ENCODE results near the gene RAPH1. TPM values are rescaled to one million over a fixed set of nuclear protein-coding genes. Genes with fewer than 3 reads are reported as not detected.

The RAPH1 gene
- total and polyA plus RNA-seq, 2 experiments from 2014 or later = 5.0 to 36.2 TPM

GRCh38 chr2:203399031-203399430 lies 136.1 kb downstream of the RAPH1 start:
- Histone ChIP-seq H3K4me2 (no peak overlapping the region), H3K27ac (ENCODE audit: low read depth) (no peak overlapping the region), H3F3A (replicated peaks; ENCODE audit: low read depth) (0 out of 2 replicates have a peak, but pooled peaks cover 2% of the 10 kb centered on the region), H3K4me1 (ENCODE audit: insufficient read depth) (peaks cover 5% of the 10 kb centered on the region; the same call in 1 of the 2 replicates), H3K79me2 (replicated peaks; ENCODE audit: insufficient read depth) (no peaks in the 10 kb centered on the region; the same call in 1 of the 2 replicates), H4K20me1 (replicated peaks; ENCODE audit: insufficient read depth) (peaks cover 1% of the 10 kb centered on the region; the same call in 1 of the 2 replicates), H2AFZ (no peak overlapping the region), H3K27me3 (ENCODE audit: insufficient read depth) (no peaks in the 10 kb centered on the region), H3K36me3 (ENCODE audit: insufficient read depth) (peaks cover 16% of the 10 kb centered on the region), H3K4me3 (no peak overlapping the region), H3K9me2 (ENCODE audit: insufficient read depth) (no peaks in the 10 kb centered on the region)
- no peak overlapping the region for H3K27ac Mint-ChIP-seq
- no peak for ATAC-seq
- H3K36me3 Mint-ChIP-seq (ENCODE audit: low read depth) = peaks cover 50% of the 10 kb centered on the region
- no peak overlapping the region for H3K4me3 Mint-ChIP-seq
- TF ChIP-seq STAT1 (IDR thresholded peaks at IDR 0.05; ENCODE audit: unreplicated experiment) (no peak), POLR2AphosphoS5 (IDR thresholded peaks at IDR 0.05; ENCODE audit: low read depth) (no peak), CTCF (conservative IDR thresholded peaks at IDR 0.05; ENCODE audit: low read depth in 2 of 2) (no peak), ZNF114 (CRISPR knock-in tag; IDR thresholded peaks at IDR 0.05) (no peak), ETS1 (IDR thresholded peaks at IDR 0.05) (no peak)
- TF ChIP-seq, protein P1, sequence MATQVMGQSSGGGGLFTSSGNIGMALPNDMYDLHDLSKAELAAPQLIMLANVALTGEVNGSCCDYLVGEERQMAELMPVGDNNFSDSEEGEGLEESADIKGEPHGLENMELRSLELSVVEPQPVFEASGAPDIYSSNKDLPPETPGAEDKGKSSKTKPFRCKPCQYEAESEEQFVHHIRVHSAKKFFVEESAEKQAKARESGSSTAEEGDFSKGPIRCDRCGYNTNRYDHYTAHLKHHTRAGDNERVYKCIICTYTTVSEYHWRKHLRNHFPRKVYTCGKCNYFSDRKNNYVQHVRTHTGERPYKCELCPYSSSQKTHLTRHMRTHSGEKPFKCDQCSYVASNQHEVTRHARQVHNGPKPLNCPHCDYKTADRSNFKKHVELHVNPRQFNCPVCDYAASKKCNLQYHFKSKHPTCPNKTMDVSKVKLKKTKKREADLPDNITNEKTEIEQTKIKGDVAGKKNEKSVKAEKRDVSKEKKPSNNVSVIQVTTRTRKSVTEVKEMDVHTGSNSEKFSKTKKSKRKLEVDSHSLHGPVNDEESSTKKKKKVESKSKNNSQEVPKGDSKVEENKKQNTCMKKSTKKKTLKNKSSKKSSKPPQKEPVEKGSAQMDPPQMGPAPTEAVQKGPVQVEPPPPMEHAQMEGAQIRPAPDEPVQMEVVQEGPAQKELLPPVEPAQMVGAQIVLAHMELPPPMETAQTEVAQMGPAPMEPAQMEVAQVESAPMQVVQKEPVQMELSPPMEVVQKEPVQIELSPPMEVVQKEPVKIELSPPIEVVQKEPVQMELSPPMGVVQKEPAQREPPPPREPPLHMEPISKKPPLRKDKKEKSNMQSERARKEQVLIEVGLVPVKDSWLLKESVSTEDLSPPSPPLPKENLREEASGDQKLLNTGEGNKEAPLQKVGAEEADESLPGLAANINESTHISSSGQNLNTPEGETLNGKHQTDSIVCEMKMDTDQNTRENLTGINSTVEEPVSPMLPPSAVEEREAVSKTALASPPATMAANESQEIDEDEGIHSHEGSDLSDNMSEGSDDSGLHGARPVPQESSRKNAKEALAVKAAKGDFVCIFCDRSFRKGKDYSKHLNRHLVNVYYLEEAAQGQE (IDR thresholded peaks at IDR 0.05; ENCODE audit: unreplicated experiment) = no peak
- TF ChIP-seq, protein P2, sequence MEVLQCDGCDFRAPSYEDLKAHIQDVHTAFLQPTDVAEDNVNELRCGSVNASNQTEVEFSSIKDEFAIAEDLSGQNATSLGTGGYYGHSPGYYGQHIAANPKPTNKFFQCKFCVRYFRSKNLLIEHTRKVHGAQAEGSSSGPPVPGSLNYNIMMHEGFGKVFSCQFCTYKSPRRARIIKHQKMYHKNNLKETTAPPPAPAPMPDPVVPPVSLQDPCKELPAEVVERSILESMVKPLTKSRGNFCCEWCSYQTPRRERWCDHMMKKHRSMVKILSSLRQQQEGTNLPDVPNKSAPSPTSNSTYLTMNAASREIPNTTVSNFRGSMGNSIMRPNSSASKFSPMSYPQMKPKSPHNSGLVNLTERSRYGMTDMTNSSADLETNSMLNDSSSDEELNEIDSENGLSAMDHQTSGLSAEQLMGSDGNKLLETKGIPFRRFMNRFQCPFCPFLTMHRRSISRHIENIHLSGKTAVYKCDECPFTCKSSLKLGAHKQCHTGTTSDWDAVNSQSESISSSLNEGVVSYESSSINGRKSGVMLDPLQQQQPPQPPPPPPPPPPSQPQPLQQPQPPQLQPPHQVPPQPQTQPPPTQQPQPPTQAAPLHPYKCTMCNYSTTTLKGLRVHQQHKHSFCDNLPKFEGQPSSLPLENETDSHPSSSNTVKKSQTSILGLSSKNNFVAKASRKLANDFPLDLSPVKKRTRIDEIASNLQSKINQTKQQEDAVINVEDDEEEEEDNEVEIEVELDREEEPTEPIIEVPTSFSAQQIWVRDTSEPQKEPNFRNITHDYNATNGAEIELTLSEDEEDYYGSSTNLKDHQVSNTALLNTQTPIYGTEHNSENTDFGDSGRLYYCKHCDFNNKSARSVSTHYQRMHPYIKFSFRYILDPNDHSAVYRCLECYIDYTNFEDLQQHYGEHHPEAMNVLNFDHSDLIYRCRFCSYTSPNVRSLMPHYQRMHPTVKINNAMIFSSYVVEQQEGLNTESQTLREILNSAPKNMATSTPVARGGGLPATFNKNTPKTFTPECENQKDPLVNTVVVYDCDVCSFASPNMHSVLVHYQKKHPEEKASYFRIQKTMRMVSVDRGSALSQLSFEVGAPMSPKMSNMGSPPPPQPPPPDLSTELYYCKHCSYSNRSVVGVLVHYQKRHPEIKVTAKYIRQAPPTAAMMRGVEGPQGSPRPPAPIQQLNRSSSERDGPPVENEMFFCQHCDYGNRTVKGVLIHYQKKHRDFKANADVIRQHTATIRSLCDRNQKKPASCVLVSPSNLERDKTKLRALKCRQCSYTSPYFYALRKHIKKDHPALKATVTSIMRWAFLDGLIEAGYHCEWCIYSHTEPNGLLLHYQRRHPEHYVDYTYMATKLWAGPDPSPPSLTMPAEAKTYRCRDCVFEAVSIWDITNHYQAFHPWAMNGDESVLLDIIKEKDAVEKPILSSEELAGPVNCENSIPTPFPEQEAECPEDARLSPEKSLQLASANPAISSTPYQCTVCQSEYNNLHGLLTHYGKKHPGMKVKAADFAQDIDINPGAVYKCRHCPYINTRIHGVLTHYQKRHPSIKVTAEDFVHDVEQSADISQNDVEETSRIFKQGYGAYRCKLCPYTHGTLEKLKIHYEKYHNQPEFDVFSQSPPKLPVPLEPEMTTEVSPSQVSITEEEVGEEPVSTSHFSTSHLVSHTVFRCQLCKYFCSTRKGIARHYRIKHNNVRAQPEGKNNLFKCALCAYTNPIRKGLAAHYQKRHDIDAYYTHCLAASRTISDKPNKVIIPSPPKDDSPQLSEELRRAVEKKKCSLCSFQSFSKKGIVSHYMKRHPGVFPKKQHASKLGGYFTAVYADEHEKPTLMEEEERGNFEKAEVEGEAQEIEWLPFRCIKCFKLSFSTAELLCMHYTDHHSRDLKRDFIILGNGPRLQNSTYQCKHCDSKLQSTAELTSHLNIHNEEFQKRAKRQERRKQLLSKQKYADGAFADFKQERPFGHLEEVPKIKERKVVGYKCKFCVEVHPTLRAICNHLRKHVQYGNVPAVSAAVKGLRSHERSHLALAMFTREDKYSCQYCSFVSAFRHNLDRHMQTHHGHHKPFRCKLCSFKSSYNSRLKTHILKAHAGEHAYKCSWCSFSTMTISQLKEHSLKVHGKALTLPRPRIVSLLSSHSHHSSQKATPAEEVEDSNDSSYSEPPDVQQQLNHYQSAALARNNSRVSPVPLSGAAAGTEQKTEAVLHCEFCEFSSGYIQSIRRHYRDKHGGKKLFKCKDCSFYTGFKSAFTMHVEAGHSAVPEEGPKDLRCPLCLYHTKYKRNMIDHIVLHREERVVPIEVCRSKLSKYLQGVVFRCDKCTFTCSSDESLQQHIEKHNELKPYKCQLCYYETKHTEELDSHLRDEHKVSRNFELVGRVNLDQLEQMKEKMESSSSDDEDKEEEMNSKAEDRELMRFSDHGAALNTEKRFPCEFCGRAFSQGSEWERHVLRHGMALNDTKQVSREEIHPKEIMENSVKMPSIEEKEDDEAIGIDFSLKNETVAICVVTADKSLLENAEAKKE (CRISPR knock-in tag; IDR thresholded peaks at IDR 0.05) = no peak
- H3K9me3 Mint-ChIP-seq = no peaks in the 10 kb centered on the region
- no peak for DNase-seq (ENCODE audit: low spot score)
- peaks cover 14% of the 10 kb centered on the region for H3K4me1 Mint-ChIP-seq
- H3K27me3 Mint-ChIP-seq (ENCODE audit: insufficient read depth, low read depth, poor library complexity) = no peaks in the 10 kb centered on the region

Data from GM23338 (cell line).